ENCODE data around the gene TRIML1. TPM values are rescaled to one million over a fixed set of nuclear protein-coding genes. Genes with fewer than 3 reads are reported as not detected.

Gene TRIML1
- total RNA-seq, 3 donors from 2014 or later, result not detected

DNA sequence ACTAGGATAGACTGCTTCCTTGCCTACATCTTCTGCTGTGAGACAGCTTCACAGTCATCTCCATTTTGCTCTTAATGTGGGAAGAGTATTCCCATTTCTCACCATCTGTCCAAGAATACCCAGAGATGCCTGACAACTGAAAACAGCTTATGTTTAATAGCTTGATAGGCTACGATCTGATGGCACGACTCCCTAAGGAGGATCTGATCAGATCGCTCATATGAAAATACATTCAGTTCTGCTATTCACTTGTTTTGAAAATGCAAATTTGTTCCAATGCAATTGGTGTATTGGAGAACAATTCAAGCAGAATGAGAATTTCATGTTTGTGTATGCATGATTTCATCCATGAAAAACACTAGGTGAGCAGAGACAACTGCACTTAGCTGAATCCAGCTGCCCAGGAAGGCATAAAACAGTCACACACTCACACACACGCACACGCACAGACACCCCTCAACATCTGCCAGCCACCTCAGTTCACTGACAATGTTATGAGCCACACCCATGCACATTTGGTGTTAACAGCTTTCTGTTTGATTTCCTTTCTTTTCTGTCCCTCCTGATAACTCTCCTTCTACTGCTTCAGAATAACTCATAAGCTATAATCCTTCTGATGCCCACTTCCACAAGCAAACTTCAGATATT lies 29.6 kb downstream of the TRIML1 start:
- Histone ChIP-seq H3K36me3 (ENCODE audit: low read depth) (no peaks in the 10 kb centered on the region), H3K4me1 (ENCODE audit: low read depth) (no peaks in the 10 kb centered on the region), H3K4me3 (no peak overlapping the region), H3K9me3 (no peaks in the 10 kb centered on the region)
- DNase-seq (peak in 1 of 3 donors; percentile 8), ATAC-seq (peak; percentile 49)
- TF ChIP-seq, protein P1, sequence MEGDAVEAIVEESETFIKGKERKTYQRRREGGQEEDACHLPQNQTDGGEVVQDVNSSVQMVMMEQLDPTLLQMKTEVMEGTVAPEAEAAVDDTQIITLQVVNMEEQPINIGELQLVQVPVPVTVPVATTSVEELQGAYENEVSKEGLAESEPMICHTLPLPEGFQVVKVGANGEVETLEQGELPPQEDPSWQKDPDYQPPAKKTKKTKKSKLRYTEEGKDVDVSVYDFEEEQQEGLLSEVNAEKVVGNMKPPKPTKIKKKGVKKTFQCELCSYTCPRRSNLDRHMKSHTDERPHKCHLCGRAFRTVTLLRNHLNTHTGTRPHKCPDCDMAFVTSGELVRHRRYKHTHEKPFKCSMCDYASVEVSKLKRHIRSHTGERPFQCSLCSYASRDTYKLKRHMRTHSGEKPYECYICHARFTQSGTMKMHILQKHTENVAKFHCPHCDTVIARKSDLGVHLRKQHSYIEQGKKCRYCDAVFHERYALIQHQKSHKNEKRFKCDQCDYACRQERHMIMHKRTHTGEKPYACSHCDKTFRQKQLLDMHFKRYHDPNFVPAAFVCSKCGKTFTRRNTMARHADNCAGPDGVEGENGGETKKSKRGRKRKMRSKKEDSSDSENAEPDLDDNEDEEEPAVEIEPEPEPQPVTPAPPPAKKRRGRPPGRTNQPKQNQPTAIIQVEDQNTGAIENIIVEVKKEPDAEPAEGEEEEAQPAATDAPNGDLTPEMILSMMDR (IDR thresholded peaks at IDR 0.05), result no peak
- intact Hi-C loops (cut with DNase I, micrococcal nuclease), result no loop called here

- TF ChIP-seq, protein P1 (IDR thresholded peaks at IDR 0.05), result no peak
- Histone ChIP-seq H3K4me3 (no peak overlapping the region), H3K36me3 (ENCODE audit: low read depth) (no peaks in the 10 kb centered on the region), H3K9me3 (no peaks in the 10 kb centered on the region), H3K4me1 (ENCODE audit: low read depth) (no peaks in the 10 kb centered on the region)
- DNase-seq, result no peak
- no peak for ATAC-seq
- intact Hi-C loops (cut with DNase I, micrococcal nuclease), result no loop called here
These were observed 32.3 kb downstream of the TRIML1 start for GRCh38 chr4:188171551-188171950.

GRCh38 chr4:188175288-188175687 lies 36.0 kb downstream of the TRIML1 start:
- H3K36me3 ChIP-seq (ENCODE audit: low read depth), result no peaks in the 10 kb centered on the region
- no peak for ATAC-seq
- H3K4me3 ChIP-seq, result no peak overlapping the region
- no peak for DNase-seq
- TF ChIP-seq, protein P1 (IDR thresholded peaks at IDR 0.05), result no peak
- no peaks in the 10 kb centered on the region for H3K4me1 ChIP-seq (ENCODE audit: low read depth)
- intact Hi-C loops (cut with DNase I, micrococcal nuclease), result no loop called here
- H3K9me3 ChIP-seq, result no peaks in the 10 kb centered on the region

DNA sequence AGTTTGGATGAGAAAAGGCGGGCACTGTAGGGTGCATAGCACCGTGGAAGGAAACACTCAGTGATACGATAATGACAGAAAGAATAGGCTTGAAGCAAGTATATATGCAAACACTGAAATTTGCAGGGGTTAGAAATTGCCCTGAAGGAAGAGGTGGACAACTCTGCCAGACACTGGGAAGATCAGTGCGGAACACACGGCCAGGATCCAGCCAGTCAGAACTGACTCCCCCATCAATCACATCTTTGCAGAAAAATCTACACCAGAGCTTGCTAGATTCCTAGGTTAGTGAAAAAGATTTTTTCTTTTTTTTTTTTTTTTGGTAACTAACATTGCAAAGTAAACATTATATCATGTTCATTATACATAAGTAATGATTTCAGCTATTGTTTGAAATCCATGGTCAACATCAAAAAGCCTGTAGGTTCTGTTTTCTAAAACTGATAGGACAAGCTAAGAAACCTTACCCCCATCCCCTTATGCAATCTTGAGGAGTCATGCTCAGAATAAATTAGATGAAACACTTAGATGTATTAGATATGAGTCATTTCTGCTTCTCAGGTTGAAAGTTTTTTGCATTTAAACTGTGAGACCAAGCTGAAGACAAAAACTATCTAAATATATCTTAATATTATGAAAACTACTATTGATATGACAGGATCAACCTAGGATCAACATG lies 38.9 kb downstream of the TRIML1 start:
- H3K4me3 ChIP-seq, result no peak overlapping the region
- TF ChIP-seq, protein P1 (IDR thresholded peaks at IDR 0.05), result no peak
- no peak for ATAC-seq
- H3K4me1 ChIP-seq (ENCODE audit: low read depth), result no peaks in the 10 kb centered on the region
- H3K9me3 ChIP-seq, result no peaks in the 10 kb centered on the region
- no peaks in the 10 kb centered on the region for H3K36me3 ChIP-seq (ENCODE audit: low read depth)
- no peak for DNase-seq
- intact Hi-C loops (cut with DNase I, micrococcal nuclease), result no loop called here

GRCh38 chr4:188178806-188179205 lies 39.6 kb downstream of the TRIML1 start:
- intact Hi-C loops (cut with DNase I, micrococcal nuclease), result no loop called here
- DNase-seq (no peak), ATAC-seq (no peak)
- TF ChIP-seq, protein P1 (IDR thresholded peaks at IDR 0.05), result no peak
- Histone ChIP-seq H3K9me3 (no peaks in the 10 kb centered on the region), H3K4me3 (no peak overlapping the region), H3K36me3 (ENCODE audit: low read depth) (no peaks in the 10 kb centered on the region), H3K4me1 (ENCODE audit: low read depth) (no peaks in the 10 kb centered on the region)

Data from mucosa of descending colon (tissue), 3 donors.